Measurements from ENCODE around the gene TNFRSF8.

DNA sequence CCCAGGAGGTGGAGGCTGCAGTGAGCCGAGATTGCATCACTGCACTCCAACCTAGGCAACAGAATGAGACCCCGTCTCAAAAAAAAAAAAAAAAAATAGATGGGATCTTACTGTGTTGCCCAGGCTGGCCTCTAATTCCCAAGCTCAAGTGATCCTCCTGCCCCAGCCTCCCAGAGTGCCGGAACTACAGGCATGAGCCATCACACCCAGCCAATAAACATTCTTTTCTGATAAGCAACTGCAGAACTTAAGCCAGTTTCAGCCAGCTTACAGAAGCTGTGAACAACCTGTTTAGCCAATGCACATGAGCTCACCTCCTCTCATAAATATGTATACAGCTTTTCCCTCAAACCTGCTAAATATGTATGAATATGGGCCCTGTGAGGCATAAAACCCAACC, 46.9 kb upstream of the TNFRSF8 start:
- TF ChIP-seq, protein P1, sequence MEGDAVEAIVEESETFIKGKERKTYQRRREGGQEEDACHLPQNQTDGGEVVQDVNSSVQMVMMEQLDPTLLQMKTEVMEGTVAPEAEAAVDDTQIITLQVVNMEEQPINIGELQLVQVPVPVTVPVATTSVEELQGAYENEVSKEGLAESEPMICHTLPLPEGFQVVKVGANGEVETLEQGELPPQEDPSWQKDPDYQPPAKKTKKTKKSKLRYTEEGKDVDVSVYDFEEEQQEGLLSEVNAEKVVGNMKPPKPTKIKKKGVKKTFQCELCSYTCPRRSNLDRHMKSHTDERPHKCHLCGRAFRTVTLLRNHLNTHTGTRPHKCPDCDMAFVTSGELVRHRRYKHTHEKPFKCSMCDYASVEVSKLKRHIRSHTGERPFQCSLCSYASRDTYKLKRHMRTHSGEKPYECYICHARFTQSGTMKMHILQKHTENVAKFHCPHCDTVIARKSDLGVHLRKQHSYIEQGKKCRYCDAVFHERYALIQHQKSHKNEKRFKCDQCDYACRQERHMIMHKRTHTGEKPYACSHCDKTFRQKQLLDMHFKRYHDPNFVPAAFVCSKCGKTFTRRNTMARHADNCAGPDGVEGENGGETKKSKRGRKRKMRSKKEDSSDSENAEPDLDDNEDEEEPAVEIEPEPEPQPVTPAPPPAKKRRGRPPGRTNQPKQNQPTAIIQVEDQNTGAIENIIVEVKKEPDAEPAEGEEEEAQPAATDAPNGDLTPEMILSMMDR (IDR thresholded peaks at IDR 0.05; ENCODE audit: low read depth, low read length, poor library complexity, severe bottlenecking): no peak
- no peak for TF ChIP-seq EZH2phosphoT487 (IDR thresholded peaks at IDR 0.05; ENCODE audit: borderline replicate concordance, low read length)
